Measurements from ENCODE around the gene GDPD4. TPM values are rescaled to one million over a fixed set of nuclear protein-coding genes. Genes with fewer than 3 reads are reported as not detected.

The GDPD4 gene
- total and polyA plus RNA-seq, 4 experiments from 2014 or later: not detected

DNA sequence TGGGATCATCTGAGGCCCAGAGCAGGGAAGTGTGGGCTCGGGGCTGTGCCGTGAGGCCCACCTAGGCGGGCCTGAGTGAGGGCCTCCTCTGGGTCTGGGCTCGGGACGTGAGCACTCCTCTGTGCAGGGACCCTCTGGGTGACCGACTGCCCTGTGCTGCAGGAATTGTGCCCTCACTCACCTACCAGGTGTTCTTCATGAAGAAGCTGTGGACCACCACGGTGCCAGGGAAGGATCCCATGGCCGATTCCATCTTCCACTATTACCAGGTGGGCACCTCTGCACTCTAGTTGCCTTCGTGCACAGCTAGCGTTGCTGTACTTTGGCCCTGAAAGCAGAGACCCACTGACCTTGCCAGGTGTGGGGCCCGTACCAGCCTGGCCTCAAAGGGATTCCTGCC, 93.0 kb downstream of the GDPD4 start:
- CTCF ChIA-PET (ENCODE audit: partially characterized antibody): no interaction called here

GRCh38 chr11:77207618-77208313, 93.7 kb downstream of the GDPD4 start:
- no peaks in the 10 kb centered on the region for H3K36me3 ChIP-seq (ENCODE audit: insufficient read depth, low read length)
- intact Hi-C loops (cut with micrococcal nuclease): no loop called here
- Mint-ChIP-seq H3K36me3 (no peaks in the 10 kb centered on the region), H3K4me1 (no peaks in the 10 kb centered on the region), H3K27ac (no peak overlapping the region), H3K9me3 (no peaks in the 10 kb centered on the region), H3K27me3 (no peaks in the 10 kb centered on the region), H3K4me3 (no peak overlapping the region)
- CTCF ChIA-PET (ENCODE audit: partially characterized antibody): interaction anchor here (1.4 kb wide), 1 partner anchor 20 kb away, joined by 3 read pairs; no protein-coding TSS in a partner anchor
- no peak overlapping the region for H3K27ac ChIP-seq (ENCODE audit: low read depth, low read length)
- POLR2A ChIA-PET (ENCODE audit: partially characterized antibody): no interaction called here
- DNase-seq: no peak
- H3K4me3 ChIP-seq (ENCODE audit: low read length in 2 of 2): no peak overlapping the region
- H3K4me1 ChIP-seq (ENCODE audit: insufficient read depth, low read length): no peaks in the 10 kb centered on the region
- H3K27me3 ChIP-seq (ENCODE audit: insufficient read depth, low read length): no peaks in the 10 kb centered on the region
- no peaks in the 10 kb centered on the region for H3K9me3 ChIP-seq (ENCODE audit: control insufficient read depth in 1 of 2, low read length in 2 of 2)

More for the DNA sequence above, 93.0 kb downstream of the GDPD4 start:
- Mint-ChIP-seq H3K9me3 (no peaks in the 10 kb centered on the region), H3K4me1 (no peaks in the 10 kb centered on the region), H3K27ac (peak overlapping the region in 1 of 7 donors; percentile 30), H3K27me3 (no peaks in the 10 kb centered on the region), H3K4me3 (no peak overlapping the region), H3K36me3 (no peaks in the 10 kb centered on the region)
- H3K36me3 ChIP-seq (ENCODE audit: insufficient read depth, low read length): no peaks in the 10 kb centered on the region
- H3K4me1 ChIP-seq (ENCODE audit: insufficient read depth, low read length): no peaks in the 10 kb centered on the region
- DNase-seq: no peak
- no peaks in the 10 kb centered on the region for H3K27me3 ChIP-seq (ENCODE audit: insufficient read depth, low read length)
- H3K9me3 ChIP-seq (ENCODE audit: control insufficient read depth in 1 of 2, low read length in 2 of 2): no peaks in the 10 kb centered on the region
- POLR2A ChIA-PET (ENCODE audit: partially characterized antibody): no interaction called here
- intact Hi-C loops (cut with micrococcal nuclease): no loop called here
- no peak overlapping the region for H3K4me3 ChIP-seq (ENCODE audit: low read length in 2 of 2)
- H3K27ac ChIP-seq (ENCODE audit: low read depth, low read length): no peak overlapping the region

GRCh38 chr11:77207019-77207485, 94.4 kb downstream of the GDPD4 start:
- no peaks in the 10 kb centered on the region for H3K27me3 Mint-ChIP-seq
- H3K27ac ChIP-seq (ENCODE audit: low read depth, low read length): no peak overlapping the region
- no peaks in the 10 kb centered on the region for H3K9me3 ChIP-seq (ENCODE audit: control insufficient read depth in 1 of 2, low read length in 2 of 2)
- intact Hi-C loops (cut with micrococcal nuclease): no loop called here
- H3K36me3 ChIP-seq (ENCODE audit: insufficient read depth, low read length): no peaks in the 10 kb centered on the region
- H3K4me3 ChIP-seq (ENCODE audit: low read length in 2 of 2): no peak overlapping the region
- no peaks in the 10 kb centered on the region for H3K9me3 Mint-ChIP-seq
- H3K4me1 Mint-ChIP-seq: no peaks in the 10 kb centered on the region
- no peak overlapping the region for H3K4me3 Mint-ChIP-seq
- no peak overlapping the region for H3K27ac Mint-ChIP-seq
- H3K36me3 Mint-ChIP-seq: no peaks in the 10 kb centered on the region
- H3K27me3 ChIP-seq (ENCODE audit: insufficient read depth, low read length): no peaks in the 10 kb centered on the region
- CTCF ChIA-PET (ENCODE audit: partially characterized antibody): interaction anchor here (1.4 kb wide), 1 partner anchor 19 kb away, joined by 3 read pairs; no protein-coding TSS in a partner anchor
- POLR2A ChIA-PET (ENCODE audit: partially characterized antibody): no interaction called here
- H3K4me1 ChIP-seq (ENCODE audit: insufficient read depth, low read length): no peaks in the 10 kb centered on the region
- DNase-seq: no peak

DNA sequence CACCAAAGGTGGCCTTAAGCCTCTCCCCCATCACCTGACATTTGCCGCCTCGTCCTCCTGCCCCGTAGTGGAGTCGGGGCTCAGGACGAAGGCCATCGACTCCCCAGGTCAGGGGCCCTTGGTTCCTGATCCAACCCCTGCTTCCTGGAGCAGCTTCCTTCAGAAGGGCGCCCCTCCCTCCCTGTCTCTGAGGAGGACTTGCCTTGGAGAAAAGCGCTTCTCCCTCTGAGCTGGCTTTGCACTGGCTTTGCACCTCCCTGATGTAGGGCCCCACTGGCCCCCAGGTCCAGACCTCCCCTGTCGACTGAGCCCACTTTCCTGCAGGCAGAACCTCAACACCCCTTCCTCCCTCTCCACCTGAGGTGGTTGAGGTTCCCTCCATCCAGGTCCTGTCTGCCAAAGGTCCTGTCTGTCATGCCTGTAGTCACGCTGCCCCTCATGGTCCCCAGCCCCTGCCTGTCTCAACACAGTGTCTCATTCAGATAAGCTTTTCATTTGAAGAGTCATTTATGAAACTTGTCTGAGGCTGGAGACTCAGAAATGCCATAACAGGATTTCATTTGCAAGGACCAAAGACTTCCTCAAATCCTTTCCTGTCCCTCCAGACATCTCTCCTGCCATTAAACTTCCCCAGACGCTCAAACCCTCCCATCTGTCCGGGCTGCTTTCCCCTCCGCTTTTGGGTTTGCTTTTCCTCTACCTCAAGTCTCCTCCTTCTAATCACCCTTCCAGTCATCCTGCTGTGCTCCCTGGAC, 95.0 kb downstream of the GDPD4 start:
- Mint-ChIP-seq H3K36me3 (no peaks in the 10 kb centered on the region), H3K4me3 (no peak overlapping the region), H3K9me3 (no peaks in the 10 kb centered on the region), H3K27ac (no peak overlapping the region), H3K27me3 (no peaks in the 10 kb centered on the region), H3K4me1 (no peaks in the 10 kb centered on the region)
- ChIA-PET CTCF (ENCODE audit: partially characterized antibody) (interaction anchor here (1.4 kb wide), 1 partner anchor 19 kb away, joined by 3 read pairs; no protein-coding TSS in a partner anchor), POLR2A (ENCODE audit: partially characterized antibody) (no interaction called here)
- Histone ChIP-seq H3K4me3 (ENCODE audit: low read length in 2 of 2) (no peak overlapping the region), H3K36me3 (ENCODE audit: insufficient read depth, low read length) (no peaks in the 10 kb centered on the region), H3K4me1 (ENCODE audit: insufficient read depth, low read length) (no peaks in the 10 kb centered on the region), H3K27ac (ENCODE audit: low read depth, low read length) (no peak overlapping the region), H3K9me3 (ENCODE audit: control insufficient read depth in 1 of 2, low read length in 2 of 2) (no peaks in the 10 kb centered on the region), H3K27me3 (ENCODE audit: insufficient read depth, low read length) (no peaks in the 10 kb centered on the region)
- no peak for DNase-seq
- intact Hi-C loops (cut with micrococcal nuclease): no loop called here

DNA sequence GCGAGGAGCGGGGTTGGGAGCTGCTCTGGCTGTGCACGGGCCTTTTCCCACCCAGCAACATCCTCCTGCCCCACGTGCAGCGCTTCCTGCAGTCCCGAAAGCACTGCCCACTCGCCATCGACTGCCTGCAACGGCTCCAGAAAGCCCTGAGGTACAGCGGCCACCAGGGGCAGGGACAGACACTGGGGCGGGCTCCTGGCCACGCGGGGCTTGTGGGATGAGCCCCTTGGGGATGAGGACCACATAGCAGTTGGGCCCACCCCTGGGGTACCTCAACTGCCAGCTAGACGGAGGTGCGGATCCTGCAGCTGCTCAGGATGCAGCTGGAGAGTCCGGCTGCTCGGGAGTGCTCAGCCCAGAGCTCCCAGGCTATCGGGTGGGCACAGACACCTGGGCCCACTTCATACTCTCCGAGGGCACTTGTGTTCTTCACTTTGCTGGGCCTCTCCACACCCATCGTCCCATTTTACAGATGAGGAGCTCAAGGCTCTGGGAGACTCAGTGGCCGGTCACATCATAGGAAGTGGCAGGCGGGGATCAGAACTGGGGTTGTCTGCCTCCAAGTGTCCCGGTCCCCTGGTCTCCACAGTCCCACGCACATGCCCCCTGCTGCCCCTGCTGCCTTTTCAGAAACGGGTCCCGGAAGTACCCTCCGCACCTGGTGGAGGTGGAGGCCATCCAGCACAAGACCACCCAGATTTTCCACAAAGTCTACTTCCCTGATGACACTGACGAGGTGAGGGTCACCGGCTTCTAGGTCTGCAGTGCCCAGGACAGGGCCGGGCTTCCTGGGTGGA, 95.8 kb downstream of the GDPD4 start:
- no peaks in the 10 kb centered on the region for H3K9me3 ChIP-seq (ENCODE audit: control insufficient read depth in 1 of 2, low read length in 2 of 2)
- no peaks in the 10 kb centered on the region for H3K4me1 ChIP-seq (ENCODE audit: insufficient read depth, low read length)
- DNase-seq: no peak
- H3K36me3 ChIP-seq (ENCODE audit: insufficient read depth, low read length): no peaks in the 10 kb centered on the region
- Mint-ChIP-seq H3K36me3 (no peaks in the 10 kb centered on the region), H3K9me3 (peaks cover 0 to 2% (median 0%) of the 10 kb centered on the region in 8 donors), H3K4me1 (no peaks in the 10 kb centered on the region), H3K27ac (no peak overlapping the region), H3K4me3 (no peak overlapping the region), H3K27me3 (no peaks in the 10 kb centered on the region)
- ChIA-PET POLR2A (ENCODE audit: partially characterized antibody) (no interaction called here), CTCF (ENCODE audit: partially characterized antibody) (interaction anchor here (0.9 kb wide), 1 partner anchor 78 kb away, joined by 3 read pairs; no protein-coding TSS in a partner anchor)
- H3K27me3 ChIP-seq (ENCODE audit: insufficient read depth, low read length): no peaks in the 10 kb centered on the region
- intact Hi-C loops (cut with micrococcal nuclease): no loop called here
- no peak overlapping the region for H3K4me3 ChIP-seq (ENCODE audit: low read length in 2 of 2)
- H3K27ac ChIP-seq (ENCODE audit: low read depth, low read length): no peak overlapping the region

GRCh38 chr11:77204754-77205466, 96.6 kb downstream of the GDPD4 start:
- H3K27me3 ChIP-seq (ENCODE audit: insufficient read depth, low read length): no peaks in the 10 kb centered on the region
- Mint-ChIP-seq H3K27ac (no peak overlapping the region), H3K4me1 (no peaks in the 10 kb centered on the region), H3K4me3 (no peak overlapping the region), H3K9me3 (peaks cover 0 to 2% (median 0%) of the 10 kb centered on the region in 8 donors), H3K36me3 (no peaks in the 10 kb centered on the region), H3K27me3 (no peaks in the 10 kb centered on the region)
- no peaks in the 10 kb centered on the region for H3K36me3 ChIP-seq (ENCODE audit: insufficient read depth, low read length)
- intact Hi-C loops (cut with micrococcal nuclease): no loop called here
- no peak for DNase-seq
- ChIA-PET POLR2A (ENCODE audit: partially characterized antibody) (no interaction called here), CTCF (ENCODE audit: partially characterized antibody) (interaction anchor here (0.9 kb wide), 1 partner anchor 78 kb away, joined by 3 read pairs; no protein-coding TSS in a partner anchor)
- H3K9me3 ChIP-seq (ENCODE audit: control insufficient read depth in 1 of 2, low read length in 2 of 2): no peaks in the 10 kb centered on the region
- no peak overlapping the region for H3K4me3 ChIP-seq (ENCODE audit: low read length in 2 of 2)
- no peak overlapping the region for H3K27ac ChIP-seq (ENCODE audit: low read depth, low read length)
- no peaks in the 10 kb centered on the region for H3K4me1 ChIP-seq (ENCODE audit: insufficient read depth, low read length)
